OCI-M1 (cell line): Measurements from ENCODE around the gene ADCY7.
A peak's percentile ranks its signal among the peaks of the same experiment; 100 is the strongest.

ENCODE experiments used
- DNase-seq: peaks from one replicate; lab custom pipeline; 2025; lab: John Stamatoyannopoulos, UW

The ADCY7 gene

DNA sequence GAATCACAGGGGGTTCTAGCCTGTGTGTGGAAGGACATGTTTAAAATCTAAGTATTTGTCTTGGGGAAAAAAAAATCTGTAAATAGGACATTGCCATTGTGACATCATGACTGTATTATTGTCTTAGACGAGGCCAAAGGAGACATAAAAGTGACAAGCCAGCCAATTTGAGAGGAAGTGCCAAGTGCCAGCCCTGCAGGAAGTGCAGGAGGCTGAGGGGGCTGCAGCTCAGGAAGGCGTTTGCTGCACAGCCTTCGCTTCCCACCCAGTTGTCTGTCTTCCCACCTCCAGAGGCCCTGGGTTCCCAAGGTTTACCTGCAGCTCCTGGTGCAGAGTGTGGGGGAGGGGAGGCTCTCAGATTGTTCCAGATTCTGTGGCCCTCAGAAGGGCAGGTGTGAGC lies 1.3 kb downstream of the ADCY7 start:
- peak; percentile 12 for DNase-seq

DNA sequence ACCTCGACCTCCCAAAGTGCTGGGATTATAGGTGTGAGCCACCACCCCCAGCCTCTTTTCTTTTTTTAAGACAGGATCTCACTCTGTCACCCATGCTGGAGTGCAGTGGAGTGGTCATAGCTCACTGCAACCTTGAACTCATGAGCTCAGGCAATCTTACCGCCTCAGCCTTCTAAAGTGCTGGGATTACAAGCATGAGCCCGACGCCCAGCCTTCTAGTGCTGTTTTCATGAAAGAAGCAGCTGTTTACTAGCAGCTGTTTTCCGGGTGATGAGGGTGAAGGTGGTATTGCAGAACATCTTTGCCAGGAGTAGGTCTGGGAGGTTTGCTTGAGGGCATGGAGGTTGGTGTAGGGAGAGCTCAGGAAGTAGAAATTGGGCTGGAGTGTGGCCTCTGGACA lies 2.0 kb downstream of the ADCY7 start:
- DNase-seq: no peak

DNA sequence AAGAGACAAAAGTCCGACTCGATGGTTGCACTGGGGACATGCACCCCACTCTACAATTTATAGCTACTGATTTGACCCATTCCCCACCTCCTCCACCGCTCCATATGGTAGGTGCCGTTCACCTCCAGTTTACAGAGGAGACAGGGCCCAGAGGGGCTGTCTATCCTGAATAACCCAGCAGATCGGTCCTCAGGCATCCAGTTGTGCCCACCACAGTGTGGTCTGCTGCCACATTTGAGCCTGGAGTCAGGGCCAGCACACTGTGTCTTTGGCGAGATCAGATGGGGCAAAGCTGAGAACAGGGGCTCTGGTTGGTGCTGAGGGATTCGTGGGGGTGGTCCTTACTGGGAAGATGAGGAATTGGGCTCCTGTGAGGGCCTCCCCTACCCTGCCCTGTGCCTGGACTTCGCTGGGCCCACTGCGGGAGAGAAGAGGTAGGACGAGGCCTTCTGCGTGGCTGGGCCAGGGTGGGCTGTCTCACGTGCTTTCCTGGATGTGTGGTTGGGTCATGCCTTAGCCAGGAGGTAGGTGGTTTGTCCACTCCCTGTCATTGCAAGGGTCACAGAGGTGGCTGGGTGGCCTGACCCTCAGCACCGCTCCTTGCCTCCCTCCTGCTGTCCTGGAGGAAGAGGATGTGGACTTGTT lies 2.8 kb downstream of the ADCY7 start:
- no peak for DNase-seq

DNA sequence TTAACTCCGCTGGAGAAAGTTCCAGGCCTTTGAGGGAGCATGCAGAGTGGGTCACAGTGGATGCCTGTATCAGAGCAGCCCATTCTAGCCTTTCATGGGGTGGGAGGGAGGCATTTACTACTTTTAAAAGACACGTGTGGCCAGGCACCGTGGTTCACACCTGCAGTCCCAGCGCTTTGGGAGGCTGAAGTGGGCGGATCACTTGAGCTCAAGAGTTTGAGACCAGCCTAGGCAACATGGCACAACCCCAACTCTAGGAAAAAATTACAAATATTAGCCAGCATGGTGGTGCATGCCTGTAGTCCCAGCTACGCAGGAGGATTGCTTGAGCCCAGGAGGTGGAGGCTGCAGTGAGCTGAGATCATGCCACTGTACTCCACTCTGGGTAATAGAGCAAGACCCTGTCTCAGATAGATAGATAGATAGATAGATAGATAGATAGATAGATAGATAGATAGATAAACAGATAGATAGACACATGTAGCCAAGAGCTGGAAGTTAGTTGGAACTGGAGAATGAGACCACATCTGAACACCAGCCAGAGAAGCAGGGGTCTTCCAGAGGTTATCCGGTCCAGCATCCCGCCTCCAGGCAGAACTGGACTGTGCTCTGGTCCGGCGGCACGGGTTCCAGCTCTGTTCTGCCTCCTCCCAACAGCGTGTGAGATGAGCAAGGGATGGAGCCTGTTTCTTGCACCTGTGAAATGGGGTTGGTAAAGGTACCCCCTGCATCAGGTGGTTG lies 3.6 kb downstream of the ADCY7 start:
- no peak for DNase-seq

DNA sequence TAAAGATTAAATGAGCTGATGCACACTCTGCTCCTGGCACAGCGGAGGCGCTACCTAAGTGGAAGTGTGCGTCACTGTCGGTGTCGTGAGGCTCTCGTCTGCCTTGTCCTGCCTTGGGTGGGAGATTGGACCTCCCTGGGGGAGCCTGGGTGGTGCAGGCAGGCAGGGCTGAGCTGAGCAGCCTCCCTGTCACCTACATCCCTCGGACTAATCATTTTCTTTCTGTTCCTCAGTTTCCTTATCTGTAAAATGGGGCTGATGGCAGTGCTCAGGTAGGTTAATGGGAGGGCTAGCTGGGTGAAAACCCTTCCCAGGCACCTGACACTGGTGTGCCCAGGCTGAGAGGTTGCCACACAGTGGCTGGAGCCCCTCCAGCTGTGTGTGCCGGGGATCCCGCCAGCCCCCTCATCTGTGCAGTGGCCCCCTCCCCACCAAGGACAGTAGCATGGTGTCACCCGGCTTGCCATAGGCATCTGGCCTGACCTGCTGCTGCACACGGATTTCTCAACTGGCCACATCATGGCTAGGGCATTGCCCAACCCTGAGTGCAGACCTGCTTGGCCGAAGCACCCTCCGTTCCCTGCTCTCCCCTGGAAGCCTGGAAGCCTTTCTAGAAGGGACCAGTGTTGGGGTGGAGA lies 4.3 kb downstream of the ADCY7 start:
- no peak for DNase-seq

DNA sequence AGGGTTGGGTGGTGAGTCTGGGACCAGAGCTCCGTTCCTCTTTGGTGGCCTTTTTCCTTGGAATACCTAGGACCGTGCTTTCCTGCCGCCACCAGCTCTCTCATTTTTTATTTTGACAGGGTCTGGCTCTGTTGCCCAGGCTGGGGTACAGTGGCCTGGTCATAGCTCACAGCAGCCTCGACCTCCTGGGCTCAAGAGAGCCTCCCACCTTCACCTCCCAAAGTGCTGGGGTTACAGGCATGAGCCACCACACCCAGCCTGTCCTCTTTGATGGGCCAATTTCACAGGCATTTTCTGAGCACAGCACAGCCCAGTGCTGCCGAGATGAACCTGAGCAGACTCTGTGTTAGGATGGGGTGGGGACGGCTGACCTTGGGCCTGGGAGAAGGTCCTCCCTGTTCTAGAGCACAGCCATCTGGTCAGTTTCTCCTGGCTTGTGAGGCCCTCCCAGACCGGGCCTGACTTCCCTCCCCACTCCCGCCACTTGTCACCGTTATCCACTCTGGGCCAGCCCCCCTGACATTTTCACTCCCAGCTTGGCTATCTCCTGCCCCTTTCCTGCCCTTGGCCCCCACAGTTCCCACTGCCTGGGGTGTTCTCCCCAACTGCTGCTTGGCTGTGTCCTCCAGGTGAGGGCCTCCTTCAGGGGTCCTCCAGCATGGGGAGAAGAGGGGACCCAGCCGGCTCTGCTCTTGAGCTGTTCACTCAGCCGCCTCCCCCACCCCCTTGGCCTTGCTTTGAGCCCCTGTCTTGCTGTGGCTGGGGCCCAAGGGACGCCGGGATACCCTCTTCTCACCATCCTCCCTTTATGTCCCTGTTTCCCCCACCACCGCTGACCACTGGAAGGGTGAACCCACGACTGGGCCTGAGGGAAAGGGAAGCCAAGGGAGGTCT lies 5.0 kb downstream of the ADCY7 start:
- DNase-seq: no peak

DNA sequence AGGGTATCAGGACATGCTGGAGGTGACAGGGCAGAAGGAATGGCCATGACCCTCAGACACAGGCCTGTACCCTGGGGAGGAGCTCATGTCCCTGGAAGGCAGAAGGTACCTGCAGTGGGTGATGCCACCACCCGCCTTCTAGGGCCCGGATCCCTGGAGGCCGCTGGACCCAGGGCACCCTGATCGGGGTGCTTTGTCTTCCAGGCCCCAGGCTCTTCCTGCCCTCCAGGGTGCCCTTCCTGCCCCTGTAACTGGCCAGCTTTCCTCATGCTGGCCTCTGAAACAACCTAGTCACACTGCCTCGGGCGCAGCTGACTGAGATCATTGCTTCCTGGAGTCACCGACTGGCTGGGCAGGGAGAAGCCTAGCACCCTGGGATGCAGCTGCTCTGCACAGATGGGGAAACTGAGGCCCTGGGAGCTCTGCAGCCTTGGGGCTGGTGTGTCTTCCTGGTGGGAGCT lies 5.8 kb downstream of the ADCY7 start:
- DNase-seq: no peak

DNA sequence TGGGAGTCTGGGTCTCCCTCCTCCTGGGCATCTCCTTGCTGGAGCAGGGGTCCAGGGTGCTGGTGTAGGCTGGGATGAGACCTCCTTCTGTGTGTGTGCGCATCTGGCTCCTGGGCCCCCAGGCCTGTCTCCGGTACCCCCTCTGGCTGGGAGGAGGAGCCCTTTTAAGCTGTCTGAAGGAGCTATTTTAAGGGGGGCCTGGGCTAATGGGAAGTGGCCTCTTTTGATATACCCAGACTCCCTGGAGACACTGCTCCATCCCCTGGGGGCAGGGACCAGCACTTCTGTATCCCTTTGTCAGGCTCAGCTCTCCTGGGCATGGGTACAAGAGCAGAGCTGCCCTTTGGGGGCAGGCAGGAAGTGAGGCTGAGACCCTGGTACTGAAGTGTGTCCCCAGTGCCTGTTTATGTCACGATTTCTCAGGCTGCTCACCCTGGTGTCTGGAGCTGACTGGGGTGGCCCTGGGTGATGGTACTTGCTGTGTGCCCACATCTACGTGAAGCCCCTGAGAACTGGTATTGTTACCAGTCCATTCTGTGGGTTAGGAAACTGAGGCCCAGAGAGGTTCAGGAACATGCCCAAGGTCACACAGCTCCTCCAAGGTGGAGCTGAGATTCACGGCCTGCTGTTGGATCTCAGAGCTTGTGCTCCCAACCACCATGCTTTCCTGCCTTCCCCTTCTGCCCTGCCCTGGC lies 6.5 kb downstream of the ADCY7 start:
- DNase-seq: no peak

DNA sequence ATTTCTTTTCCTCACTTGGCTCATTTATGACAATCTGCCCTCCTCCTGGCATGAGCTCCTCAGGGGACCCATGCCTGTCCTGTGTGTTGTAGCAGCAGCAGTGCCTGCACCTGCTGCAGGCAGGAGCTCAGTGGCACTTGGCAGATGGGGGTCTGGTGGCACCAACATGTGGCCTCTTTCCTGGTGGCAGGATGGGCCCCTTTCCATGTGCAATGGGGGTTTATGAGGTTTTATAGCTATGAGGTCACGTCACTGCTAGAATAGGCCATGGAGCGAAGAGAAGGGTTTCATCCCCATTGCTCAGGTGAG lies 7.0 kb downstream of the ADCY7 start:
- DNase-seq: no peak

DNA sequence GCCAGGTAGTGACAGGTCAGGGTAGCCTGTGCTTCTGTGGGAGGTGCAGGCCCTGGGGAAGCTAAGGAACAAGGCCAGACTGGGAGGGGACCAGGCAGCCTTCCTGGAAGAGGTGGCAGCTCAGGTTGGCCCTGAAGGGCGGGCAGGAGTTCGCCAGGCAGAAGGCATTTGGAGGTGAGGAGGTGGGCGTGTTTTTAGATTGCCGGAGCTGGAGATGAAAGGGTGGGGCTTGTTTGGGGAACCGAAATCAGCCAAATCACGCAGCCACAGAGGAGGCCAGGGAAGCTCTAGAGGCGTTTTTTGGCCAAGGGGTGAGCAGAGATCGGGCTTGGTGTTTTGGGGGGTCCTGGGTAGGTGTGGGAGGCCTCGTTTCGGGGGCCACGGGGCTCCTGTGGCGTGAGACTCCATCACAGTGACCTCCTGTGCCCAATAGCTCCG lies 7.6 kb downstream of the ADCY7 start:
- peak; percentile 11 for DNase-seq

DNA sequence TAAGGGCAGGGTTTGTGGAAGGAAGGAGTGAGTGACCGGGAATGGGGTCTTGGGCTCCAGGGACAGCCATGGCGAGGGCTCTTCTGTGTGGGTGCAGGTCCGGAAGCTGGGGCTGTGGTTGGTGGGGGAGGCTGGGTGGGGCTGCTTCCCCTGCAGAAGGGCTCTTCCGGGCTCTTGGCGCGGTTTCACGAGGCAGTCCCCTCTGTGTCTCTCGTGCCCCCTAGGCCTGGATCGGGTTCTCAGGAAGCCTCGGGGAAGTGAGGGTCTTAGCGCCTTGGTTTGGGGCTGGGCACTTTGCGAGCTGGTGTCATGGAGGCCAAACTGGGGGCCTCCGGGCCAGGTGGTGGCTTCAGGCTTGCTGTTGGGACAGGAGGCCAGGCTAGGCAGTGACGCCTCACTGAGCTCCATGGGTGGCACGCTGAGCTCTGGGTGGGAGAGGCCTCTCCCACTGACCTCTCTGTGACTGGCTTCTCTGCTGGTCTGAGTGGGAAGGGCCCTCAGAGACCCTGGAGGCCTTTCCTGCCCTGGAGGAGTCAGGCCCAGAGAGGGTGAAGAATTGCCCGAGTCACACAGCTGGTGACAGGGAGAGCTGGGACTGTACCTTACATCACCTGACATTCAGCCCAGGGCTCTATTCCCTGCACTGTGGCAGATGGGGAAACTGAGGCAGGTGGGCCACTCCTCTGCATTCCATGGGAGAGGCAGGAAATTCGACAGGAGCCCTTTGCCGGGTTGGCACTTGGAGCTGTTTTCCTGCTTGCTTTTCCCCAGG lies 8.2 kb downstream of the ADCY7 start:
- no peak for DNase-seq

DNA sequence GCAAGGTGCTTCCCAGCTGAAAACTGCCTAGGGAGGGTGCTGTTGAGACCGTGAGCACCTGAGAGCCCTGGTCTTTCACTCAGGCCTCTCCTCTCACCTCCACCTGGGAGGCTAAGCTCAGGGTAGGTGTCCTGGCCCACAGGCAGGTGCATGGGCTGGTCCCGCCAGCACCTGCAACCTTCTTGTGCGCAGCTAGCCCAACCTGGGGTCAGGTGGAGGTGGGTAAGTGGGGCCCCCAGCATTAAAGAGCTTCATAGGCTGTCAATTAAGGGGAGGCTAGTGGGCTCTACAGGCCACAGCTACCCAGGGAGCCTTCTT lies 8.7 kb downstream of the ADCY7 start:
- no peak for DNase-seq

DNA sequence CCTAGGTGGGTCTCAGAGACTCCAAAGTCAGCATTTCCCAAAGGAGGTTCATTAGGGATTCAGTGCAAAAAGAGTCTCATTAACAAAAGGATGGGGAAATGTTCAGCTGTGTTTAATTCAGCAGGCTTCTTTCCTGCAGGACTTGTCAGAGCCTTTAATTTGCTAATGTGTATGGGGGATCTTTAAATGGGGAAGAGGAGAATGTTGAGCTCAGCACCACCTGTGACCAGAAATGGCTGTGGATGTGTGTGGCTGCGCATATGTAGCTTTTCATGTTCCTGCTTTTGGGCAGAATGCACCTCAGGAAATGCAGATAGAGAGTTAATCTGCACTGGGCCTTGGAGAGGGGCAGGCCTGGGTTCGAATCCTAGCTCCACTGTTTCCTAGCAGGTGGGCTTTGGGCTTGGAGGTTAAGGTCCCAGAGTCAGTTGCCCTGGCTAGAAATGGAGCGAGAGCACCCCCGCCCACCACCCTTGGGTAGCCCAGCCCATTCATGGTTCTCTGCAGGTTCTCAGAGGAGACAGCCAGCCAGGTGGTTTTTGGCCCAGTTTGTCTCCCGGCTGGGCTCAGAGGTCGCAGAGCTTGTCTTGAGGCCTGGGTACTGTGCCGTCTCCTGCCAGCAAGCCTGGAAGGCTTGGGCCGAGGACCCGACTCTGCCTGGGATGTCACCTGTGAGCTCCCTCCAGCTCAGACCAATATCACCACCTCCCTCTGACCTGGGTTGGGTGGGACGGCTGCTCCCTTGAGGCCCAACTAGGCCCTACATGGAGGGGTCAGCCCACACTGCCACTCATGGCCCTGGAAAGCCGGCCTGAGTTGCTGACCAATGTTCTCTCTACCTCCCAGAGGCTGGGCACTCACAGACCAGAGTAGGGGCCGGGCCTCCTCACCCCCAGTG lies 9.3 kb downstream of the ADCY7 start:
- DNase-seq: no peak

DNA sequence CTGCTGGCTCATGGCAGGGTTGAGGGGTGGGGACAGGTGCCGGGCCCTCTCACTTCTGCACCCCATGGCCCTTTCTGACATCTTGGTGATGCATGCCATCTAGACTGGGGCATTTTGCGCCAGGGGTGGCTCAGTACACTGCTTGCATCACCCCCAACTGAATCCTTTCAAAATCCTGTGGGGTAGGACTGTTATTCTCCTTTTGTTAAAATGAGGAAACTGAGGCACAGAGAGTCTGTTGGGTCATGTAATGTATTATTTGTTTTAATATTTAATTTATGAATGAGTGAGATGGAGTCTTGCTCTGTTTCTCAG lies 9.9 kb downstream of the ADCY7 start:
- no peak for DNase-seq

DNA sequence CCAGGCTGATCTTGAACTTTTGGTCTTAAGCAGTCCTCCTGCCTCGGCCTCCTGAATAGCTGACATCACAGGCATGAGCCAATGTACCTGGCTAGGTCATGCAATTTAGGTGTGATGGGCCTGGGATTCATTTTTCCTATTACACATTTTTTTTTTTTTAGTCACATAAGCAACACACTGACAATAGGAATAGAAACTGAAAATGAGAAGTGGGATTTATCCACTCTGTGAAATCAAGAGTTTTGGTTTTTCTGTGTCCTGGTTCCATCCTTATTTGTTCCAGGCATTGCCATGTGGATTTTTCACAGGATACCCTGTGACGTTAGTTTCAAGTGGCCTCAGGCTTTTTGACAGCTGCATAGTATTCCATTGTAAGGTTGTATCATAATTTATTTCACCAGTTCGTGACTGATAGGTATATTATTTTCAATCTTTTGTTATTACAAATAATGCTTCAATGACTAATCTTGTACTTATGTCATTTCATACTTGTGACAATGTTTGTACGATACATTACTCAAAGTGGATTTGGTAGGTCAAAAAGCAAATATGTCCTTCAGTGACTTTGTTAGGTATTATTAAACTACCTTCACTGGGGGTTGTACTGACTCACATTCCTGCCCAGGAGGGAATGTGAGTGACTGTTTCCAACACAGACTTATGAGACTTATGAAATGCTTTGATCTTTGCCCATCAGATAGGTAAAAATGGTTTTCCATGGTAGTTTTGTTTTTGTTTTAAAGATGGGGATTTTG lies 10.6 kb downstream of the ADCY7 start:
- no peak for DNase-seq

DNA sequence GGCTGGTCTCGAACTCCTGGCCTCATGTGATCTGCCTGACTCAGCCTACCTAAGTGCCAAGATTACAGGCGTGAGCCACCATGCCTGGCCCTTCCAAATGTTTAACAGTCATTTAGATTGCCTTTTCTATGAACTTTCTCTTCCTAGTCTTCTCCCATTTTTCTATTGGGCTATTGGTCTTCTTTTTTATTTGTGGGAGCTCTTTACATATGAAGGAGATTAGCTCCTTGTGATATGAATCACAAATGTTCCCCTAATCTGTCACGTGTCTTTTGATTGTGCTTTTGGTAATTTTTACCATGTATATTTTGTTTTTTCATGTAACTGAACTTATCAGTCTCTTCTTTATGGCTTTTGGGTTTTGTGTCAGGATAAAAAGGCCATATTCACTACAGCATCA lies 11.9 kb downstream of the ADCY7 start:
- DNase-seq: peak; percentile 24

DNA sequence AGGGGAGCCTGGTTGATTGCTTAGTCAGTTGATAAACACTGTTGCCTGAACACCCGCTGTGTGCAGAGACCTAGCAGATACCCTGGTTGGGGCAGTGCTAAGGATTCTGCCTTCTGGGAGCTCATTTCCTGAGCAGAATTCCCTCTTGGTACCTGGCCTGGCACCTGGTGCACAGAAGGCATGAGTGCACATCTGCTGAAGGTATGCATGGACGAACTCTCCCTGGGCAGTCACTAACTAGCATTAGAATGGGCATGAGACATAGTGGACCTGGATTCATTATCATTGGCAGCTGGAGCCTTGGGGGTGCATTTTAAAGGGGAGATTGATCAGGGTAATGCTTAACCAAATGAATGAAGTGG lies 13.1 kb downstream of the ADCY7 start:
- no peak for DNase-seq

DNA sequence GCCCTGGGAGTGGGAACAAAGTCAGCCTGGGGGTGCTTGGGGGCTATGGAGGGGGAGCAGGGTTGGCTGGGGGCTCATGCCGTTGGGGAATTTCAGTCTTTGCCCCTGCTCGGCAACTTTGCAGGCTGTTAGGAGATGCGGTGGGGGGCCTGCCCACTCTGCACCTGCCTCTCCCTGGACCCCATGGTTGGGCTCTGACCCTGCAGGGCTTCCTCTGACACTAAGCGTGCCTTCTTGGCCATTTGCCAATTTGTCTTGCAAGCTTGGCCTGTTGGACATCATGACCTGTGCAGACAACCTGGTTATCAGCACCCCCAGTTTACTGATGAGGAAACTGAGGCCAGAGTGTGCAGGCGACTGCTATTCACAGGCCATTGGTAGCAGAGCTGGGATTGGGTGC lies 14.6 kb downstream of the ADCY7 start:
- no peak for DNase-seq

DNA sequence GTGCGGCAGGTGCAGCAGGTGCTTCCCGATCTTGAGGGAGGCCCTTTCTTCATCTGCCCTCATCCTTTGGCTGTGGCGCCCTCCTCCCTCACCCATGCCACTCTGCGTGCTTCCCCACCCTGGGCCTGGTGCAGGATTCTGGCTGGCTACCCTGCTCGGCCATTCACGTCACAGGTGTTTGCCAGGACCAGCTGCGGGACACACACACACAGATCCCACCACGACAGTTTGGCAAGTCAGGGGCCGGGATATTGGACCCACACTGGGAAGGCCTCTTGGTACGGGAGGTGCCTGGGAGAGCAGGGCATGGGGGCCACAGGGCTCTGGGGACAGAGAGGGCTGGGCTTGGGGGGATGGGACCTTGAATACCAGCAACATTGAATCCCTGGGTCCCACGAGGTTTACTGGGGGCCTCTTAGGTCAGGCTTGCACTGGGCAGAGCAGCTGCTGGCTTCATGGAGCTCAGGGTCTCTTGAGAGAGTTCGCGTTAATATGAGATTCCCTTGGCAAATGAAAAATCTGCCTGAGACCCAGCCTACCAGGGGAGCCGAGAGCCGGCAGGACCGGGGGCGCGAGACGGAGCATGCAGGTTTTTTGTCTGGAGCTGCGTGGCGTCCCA lies 15.1 kb downstream of the ADCY7 start:
- no peak for DNase-seq
